Measurements from ENCODE around the gene CA9. TPM values are rescaled to one million over a fixed set of nuclear protein-coding genes. Genes with fewer than 3 reads are reported as not detected.

The CA9 gene
- total and polyA plus RNA-seq, 7 experiments from 2014 or later: 0.36 TPM; not detected in 6

DNA sequence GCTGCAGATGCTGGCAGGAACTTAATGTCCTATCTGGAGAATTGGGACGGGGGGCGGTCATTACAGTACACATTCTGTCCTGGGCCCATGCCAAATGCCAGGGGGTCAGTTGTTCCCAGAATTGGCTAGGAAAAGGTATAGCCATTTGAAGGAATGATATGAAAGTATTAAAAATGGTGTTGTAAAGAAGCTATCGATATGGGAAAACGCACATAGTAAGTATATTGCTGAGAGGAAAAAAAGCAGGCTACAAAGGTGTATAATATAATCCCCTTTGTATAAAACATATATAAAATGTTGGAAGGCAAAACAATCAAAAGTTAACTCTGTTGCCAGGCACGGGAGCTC, 8.3 kb upstream of the CA9 start:
- Histone ChIP-seq H3K27me3 (ENCODE audit: control insufficient read depth in 2 of 2, insufficient read depth in 2 of 2, low read length in 2 of 2) (no peaks in the 10 kb centered on the region), H3K4me3 (ENCODE audit: low read length) (peak overlapping the region; percentile 69), H3K4me1 (ENCODE audit: control insufficient read depth in 2 of 2, insufficient read depth in 2 of 2, low read length in 2 of 2) (peaks cover 23 to 24% of the 10 kb centered on the region in 2 donors), H3K27ac (ENCODE audit: low read depth, low read length) (peak overlapping the region; percentile 54), H3K36me3 (ENCODE audit: control insufficient read depth in 2 of 3, insufficient read depth in 3 of 3, low read length in 3 of 3) (peaks cover 0 to 8% (median 5%) of the 10 kb centered on the region in 3 experiments), H3K9me3 (ENCODE audit: control insufficient read depth in 2 of 3, low read length in 3 of 3) (no peaks in the 10 kb centered on the region)
- CTCF ChIA-PET: interaction anchor here (0.9 to 2.4 kb wide), 8 partner anchors 18 to 161 kb away, joined by 3 to 9 read pairs (median 4); no protein-coding TSS in a partner anchor
- Mint-ChIP-seq H3K27me3 (no peaks in the 10 kb centered on the region), H3K4me3 (peak overlapping the region; percentile 82 to 94 (median 87)), H3K4me1 (peaks cover 33 to 60% (median 57%) of the 10 kb centered on the region in 7 donors), H3K27ac (peak overlapping the region; percentile 38 to 84 (median 76)), H3K36me3 (peaks cover 0 to 15% (median 6%) of the 10 kb centered on the region in 5 donors), H3K9me3 (peaks cover 0 to 8% (median 0%) of the 10 kb centered on the region in 11 donors)
- POLR2A ChIA-PET: interaction anchor here (0.5 to 11.8 kb wide), 9 partner anchors 8 to 1010 kb away, joined by 3 to 264 read pairs (median 4); partner anchors contain the start of genes CA9, CREB3, SIT1 and TLN1
- no peak for DNase-seq
- no peak for ATAC-seq
- intact Hi-C loops (cut with micrococcal nuclease): loop anchor here (1.0 to 2.0 kb wide), 2 partner anchors 8 to 19 kb away; no protein-coding TSS in a partner anchor

DNA sequence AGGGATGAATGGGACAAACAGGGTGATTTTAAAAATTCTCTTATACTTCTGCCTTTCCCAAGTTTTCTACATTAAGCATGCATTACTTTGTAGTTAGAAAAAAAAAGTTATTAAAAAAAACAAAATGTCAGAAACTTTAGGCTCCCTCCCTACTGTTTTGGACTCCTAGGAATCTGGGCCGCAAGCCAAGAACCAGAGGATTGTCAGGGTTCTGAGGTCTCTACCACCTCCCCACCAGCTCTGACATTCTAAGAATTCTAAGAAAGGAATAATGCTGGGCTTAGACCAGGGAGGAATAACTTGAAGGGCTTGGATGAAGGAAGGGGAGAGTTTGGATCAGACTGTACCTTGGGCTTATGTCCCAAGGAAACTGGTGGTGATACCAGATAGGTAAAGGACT, 7.7 kb upstream of the CA9 start:
- DNase-seq: no peak
- CTCF ChIA-PET: interaction anchor here (0.9 to 2.4 kb wide), 6 partner anchors 19 to 160 kb away, joined by 3 to 9 read pairs (median 4); no protein-coding TSS in a partner anchor

GRCh38 chr9:35666549-35666948, 7.2 kb upstream of the CA9 start:
- Mint-ChIP-seq H3K27ac (peak overlapping the region in 2 of 9 donors; percentile 4 to 72), H3K4me3 (peak overlapping the region in 1 of 10 donors; percentile 41), H3K4me1 (peaks cover 26 to 49% (median 46%) of the 10 kb centered on the region in 7 donors)

More for the DNA sequence above, 7.7 kb upstream of the CA9 start:
- Mint-ChIP-seq H3K4me1 (peaks cover 27 to 54% (median 51%) of the 10 kb centered on the region in 7 donors), H3K27ac (peak overlapping the region in 2 of 9 donors; percentile 21 to 72), H3K27me3 (no peaks in the 10 kb centered on the region), H3K4me3 (peak overlapping the region; percentile 25 to 94 (median 78)), H3K9me3 (peaks cover 0 to 8% (median 0%) of the 10 kb centered on the region in 11 donors), H3K36me3 (peaks cover 0 to 9% (median under 1%) of the 10 kb centered on the region in 5 donors)
- peaks cover 17 to 18% of the 10 kb centered on the region in 2 donors for H3K4me1 ChIP-seq (ENCODE audit: control insufficient read depth in 2 of 2, insufficient read depth in 2 of 2, low read length in 2 of 2)
- H3K36me3 ChIP-seq (ENCODE audit: control insufficient read depth in 2 of 3, insufficient read depth in 3 of 3, low read length in 3 of 3): peaks cover 0 to 2% (median 0%) of the 10 kb centered on the region in 3 experiments
- no peaks in the 10 kb centered on the region for H3K27me3 ChIP-seq (ENCODE audit: control insufficient read depth in 2 of 2, insufficient read depth in 2 of 2, low read length in 2 of 2)
- intact Hi-C loops (cut with micrococcal nuclease): no loop called here
- no peaks in the 10 kb centered on the region for H3K9me3 ChIP-seq (ENCODE audit: control insufficient read depth in 2 of 3, low read length in 3 of 3)
- ATAC-seq: no peak
- no peak overlapping the region for H3K4me3 ChIP-seq (ENCODE audit: low read length)
- H3K27ac ChIP-seq (ENCODE audit: low read depth, low read length): no peak overlapping the region
- POLR2A ChIA-PET: interaction anchor here (0.7 to 11.8 kb wide), 6 partner anchors 10 to 357 kb away, joined by 3 to 264 read pairs (median 4); partner anchors contain the start of genes CREB3, SIT1 and TLN1

GRCh38 chr9:35667939-35668338, 5.8 kb upstream of the CA9 start:
- Histone ChIP-seq H3K9me3 (ENCODE audit: control insufficient read depth in 2 of 3, low read length in 3 of 3) (no peaks in the 10 kb centered on the region), H3K4me1 (ENCODE audit: control insufficient read depth in 2 of 2, insufficient read depth in 2 of 2, low read length in 2 of 2) (peaks cover 0 to 1% of the 10 kb centered on the region in 2 donors), H3K27me3 (ENCODE audit: control insufficient read depth in 2 of 2, insufficient read depth in 2 of 2, low read length in 2 of 2) (no peaks in the 10 kb centered on the region), H3K36me3 (ENCODE audit: control insufficient read depth in 2 of 3, insufficient read depth in 3 of 3, low read length in 3 of 3) (no peaks in the 10 kb centered on the region), H3K27ac (ENCODE audit: low read depth, low read length) (no peak overlapping the region), H3K4me3 (ENCODE audit: low read length) (no peak overlapping the region)
- DNase-seq (no peak), ATAC-seq (no peak)
- Mint-ChIP-seq H3K4me1 (peaks cover 12 to 36% (median 32%) of the 10 kb centered on the region in 7 donors), H3K4me3 (no peak overlapping the region), H3K9me3 (peaks cover 0 to 8% (median 0%) of the 10 kb centered on the region in 11 donors), H3K27ac (no peak overlapping the region), H3K36me3 (peaks cover 0 to 3% (median 0%) of the 10 kb centered on the region in 5 donors), H3K27me3 (peaks cover 0 to 4% (median 0%) of the 10 kb centered on the region in 5 donors)
- CTCF ChIA-PET: interaction anchor here (1.0 to 3.7 kb wide), 2 partner anchors 10 to 29 kb away, joined by 3 to 15 read pairs; partner anchors contain the start of genes CCDC107 and RMRP
- POLR2A ChIA-PET: interaction anchor here (0.6 to 1.0 kb wide), 2 partner anchors 21 to 30 kb away, joined by 3 read pairs; no protein-coding TSS in a partner anchor
- intact Hi-C loops (cut with micrococcal nuclease): no loop called here

More at GRCh38 chr9:35666549-35666948, 7.2 kb upstream of the CA9 start:
- ATAC-seq: no peak
- Histone ChIP-seq H3K27ac (ENCODE audit: low read depth, low read length) (no peak overlapping the region), H3K27me3 (ENCODE audit: control insufficient read depth in 2 of 2, insufficient read depth in 2 of 2, low read length in 2 of 2) (no peaks in the 10 kb centered on the region), H3K36me3 (ENCODE audit: control insufficient read depth in 2 of 3, insufficient read depth in 3 of 3, low read length in 3 of 3) (no peaks in the 10 kb centered on the region), H3K9me3 (ENCODE audit: control insufficient read depth in 2 of 3, low read length in 3 of 3) (no peaks in the 10 kb centered on the region), H3K4me3 (ENCODE audit: low read length) (no peak overlapping the region), H3K4me1 (ENCODE audit: control insufficient read depth in 2 of 2, insufficient read depth in 2 of 2, low read length in 2 of 2) (peaks cover 12 to 15% of the 10 kb centered on the region in 2 donors)
- DNase-seq: no peak
- H3K9me3 Mint-ChIP-seq: peaks cover 0 to 8% (median 0%) of the 10 kb centered on the region in 11 donors
- POLR2A ChIA-PET: interaction anchor here (0.7 to 11.8 kb wide), 3 partner anchors 19 to 76 kb away, joined by 3 to 264 read pairs (median 4); partner anchors contain the start of gene SIT1
- intact Hi-C loops (cut with micrococcal nuclease): no loop called here
- H3K36me3 Mint-ChIP-seq: peaks cover 0 to 9% (median 0%) of the 10 kb centered on the region in 5 donors
- CTCF ChIA-PET: interaction anchor here (1.9 kb wide), 1 partner anchor 21 kb away, joined by 4 read pairs; no protein-coding TSS in a partner anchor
- no peaks in the 10 kb centered on the region for H3K27me3 Mint-ChIP-seq

- DNase-seq (no peak), ATAC-seq (no peak)
- Histone ChIP-seq H3K4me1 (ENCODE audit: control insufficient read depth in 2 of 2, insufficient read depth in 2 of 2, low read length in 2 of 2) (no peaks in the 10 kb centered on the region), H3K27me3 (ENCODE audit: control insufficient read depth in 2 of 2, insufficient read depth in 2 of 2, low read length in 2 of 2) (peaks cover 0 to 4% of the 10 kb centered on the region in 2 donors), H3K27ac (ENCODE audit: low read depth, low read length) (no peak overlapping the region), H3K36me3 (ENCODE audit: control insufficient read depth in 2 of 3, insufficient read depth in 3 of 3, low read length in 3 of 3) (no peaks in the 10 kb centered on the region), H3K4me3 (ENCODE audit: low read length) (no peak overlapping the region), H3K9me3 (ENCODE audit: control insufficient read depth in 2 of 3, low read length in 3 of 3) (no peaks in the 10 kb centered on the region)
- Mint-ChIP-seq H3K9me3 (peaks cover 0 to 8% (median 0%) of the 10 kb centered on the region in 11 donors), H3K27me3 (peaks cover 0 to 19% (median 3%) of the 10 kb centered on the region in 5 donors), H3K4me1 (peaks cover 8 to 23% (median 20%) of the 10 kb centered on the region in 7 donors), H3K4me3 (no peak overlapping the region), H3K36me3 (peaks cover 0 to 6% (median 0%) of the 10 kb centered on the region in 5 donors), H3K27ac (no peak overlapping the region)
- POLR2A ChIA-PET: interaction anchor here (1.1 to 1.4 kb wide), 3 partner anchors 20 to 49 kb away, joined by 3 read pairs; no protein-coding TSS in a partner anchor
- CTCF ChIA-PET: interaction anchor here (0.7 to 3.7 kb wide), 4 partner anchors 11 to 53 kb away, joined by 3 to 15 read pairs (median 6); partner anchors contain the start of genes CCDC107 and RMRP
- intact Hi-C loops (cut with micrococcal nuclease): no loop called here
These were observed 4.2 kb upstream of the CA9 start for GRCh38 chr9:35669331-35670145.

- CTCF ChIA-PET: interaction anchor here (0.8 to 4.4 kb wide), 3 partner anchors 22 to 28 kb away, joined by 3 to 21 read pairs (median 3); no protein-coding TSS in a partner anchor
- POLR2A ChIA-PET: interaction anchor here (1.1 kb wide), 1 partner anchor 9 kb away, joined by 3 read pairs; the partner anchor contains the start of gene ARHGEF39
These were observed 265 bp downstream of the CA9 start for GRCh38 chr9:35674025-35674361.

More at GRCh38 chr9:35674025-35674361, 265 bp downstream of the CA9 start:
- Histone ChIP-seq H3K36me3 (ENCODE audit: control insufficient read depth in 2 of 3, insufficient read depth in 3 of 3, low read length in 3 of 3) (no peaks in the 10 kb centered on the region), H3K9me3 (ENCODE audit: control insufficient read depth in 2 of 3, low read length in 3 of 3) (no peaks in the 10 kb centered on the region), H3K4me3 (ENCODE audit: low read length) (no peak overlapping the region), H3K27me3 (ENCODE audit: control insufficient read depth in 2 of 2, insufficient read depth in 2 of 2, low read length in 2 of 2) (peaks cover 0 to 4% of the 10 kb centered on the region in 2 donors), H3K27ac (ENCODE audit: low read depth, low read length) (no peak overlapping the region), H3K4me1 (ENCODE audit: control insufficient read depth in 2 of 2, insufficient read depth in 2 of 2, low read length in 2 of 2) (peaks cover 0 to 11% of the 10 kb centered on the region in 2 donors)
- Mint-ChIP-seq H3K4me3 (peak overlapping the region in 3 of 10 donors; percentile 59 to 89 (median 62)), H3K9me3 (no peaks in the 10 kb centered on the region), H3K27me3 (peaks cover 0 to 35% (median 9%) of the 10 kb centered on the region in 5 donors), H3K36me3 (peaks cover 0 to 5% (median 0%) of the 10 kb centered on the region in 5 donors), H3K4me1 (peaks cover 8 to 20% (median 14%) of the 10 kb centered on the region in 7 donors), H3K27ac (no peak overlapping the region)
- no peak for ATAC-seq
- no peak for DNase-seq
- intact Hi-C loops (cut with micrococcal nuclease): no loop called here

Measured in naive thymus-derived CD4-positive, alpha-beta T cell (primary cell).